Esophagus muscularis mucosa (tissue), 4 donors: ENCODE measurements around the gene VPS35L. TPM values are rescaled to one million over a fixed set of nuclear protein-coding genes. Genes with fewer than 3 reads are reported as not detected.

Experiments used
- DNase-seq: peaks from one replicate; pipeline ENCODE4 v3.0.0-alpha.2; 2017; ENCODE audit errors: extremely low spot score
- H3K27ac ChIP-seq, 4 donors: fragments of 200-600 bp; sonication (generic); replicated peaks in 1 of 4; 1 replicate in 3 of 4; 2 replicates in 1 of 4; pipeline ENCODE4 v1.5.1; 2016 to 2019; ENCODE audit warnings: mild to moderate bottlenecking in 1 of 4
- H3K27me3 ChIP-seq, 4 donors: fragments of 200-600 bp; sonication (generic); one replicate each; pipeline versions ENCODE4 v1.5.1 to v1.6.0; 2016 to 2019
- H3K36me3 ChIP-seq, 4 donors: fragments of 200-600 bp; sonication (generic); one replicate each; pipeline ENCODE4 v1.5.1; 2016 to 2019
- H3K4me1 ChIP-seq, 4 donors: fragments of 200-600 bp; sonication (generic); one replicate each; pipeline ENCODE4 v1.5.1; 2016 to 2019
- H3K4me3 ChIP-seq, 4 donors: fragments of 200-600 bp; sonication (generic); 1 replicate in 2 of 4; 2 replicates in 2 of 4; pipeline ENCODE4 v1.5.1; 2016 to 2019; ENCODE audit warnings: mild to moderate bottlenecking in 4 of 4, moderate library complexity in 1 of 4
- H3K9me3 ChIP-seq, 4 donors: fragments of 200-600 bp; sonication (generic); 1 replicate in 3 of 4; 2 replicates in 1 of 4; pipeline ENCODE4 v1.5.1; 2016 to 2019
- CTCF ChIP-seq, 3 experiments: fragments of 200-600 bp in 2 of 3; fragments of 450-650 bp in 1 of 3; sonication (generic) in 2 of 3; IDR thresholded peaks; one replicate each; pipeline ENCODE4 v1.5.1; 2017 to 2019; ENCODE audit warnings: antibody characterized with exemption in 3 of 3, mild to moderate bottlenecking in 2 of 3, moderate library complexity in 1 of 3
- EP300 ChIP-seq: sonication (generic); formaldehyde crosslinking; IDR thresholded peaks from one replicate; pipeline ENCODE4 v1.6.1; 2017; ENCODE audit warnings: antibody characterized with exemption
- POLR2A ChIP-seq: fragments of 450-650 bp; IDR thresholded peaks from one replicate; pipeline ENCODE4 v1.6.1; 2017; ENCODE audit warnings: antibody characterized with exemption, moderate library complexity, mild to moderate bottlenecking, low read depth
- POLR2AphosphoS5 ChIP-seq, 2 donors: sonication (generic); formaldehyde crosslinking; IDR thresholded peaks; one replicate each; pipeline ENCODE4 v1.6.1; 2017; ENCODE audit warnings: antibody characterized with exemption in 2 of 2
- WGBS: methylation state at CpG from one replicate; pipeline ENCODE4 v1.1.5; 2018; 5-methylcytosine and 5-hydroxymethylcytosine counted together
- intact Hi-C: fragments of 100-400 bp; cut with DNase I; formaldehyde crosslinking; loops from one replicate; pipeline ENCODE4 v1.15.1; 2023
- total RNA-seq, 4 donors: library from RNA; depleted of rRNA; stranded (reverse); fragments of >200 nt; gene quantifications; one replicate each; pipeline versions ENCODE4 v1.1.0 to v1.2.1, GENCODE V29; 2016

VPS35L gene
- total RNA-seq, 4 donors from 2014 or later = 35.5 to 47.0 (median 38.1) TPM

GRCh38 chr16:19559242-19559910, 3.9 kb downstream of the VPS35L start:
- no peak overlapping the region for H3K4me3 ChIP-seq
- H3K36me3 ChIP-seq = peaks cover 0 to under 1% (median 0%) of the 10 kb centered on the region in 4 donors
- TF ChIP-seq EP300 (no peak), POLR2AphosphoS5 (IDR thresholded peaks at IDR 0.05) (no peak), CTCF (IDR thresholded peaks at IDR 0.05) (peak; percentile 57 to 67 (median 65))
- H3K9me3 ChIP-seq = peaks cover 0 to 8% (median 0%) of the 10 kb centered on the region in 4 donors
- WGBS = 78% methylated on average over 10 of the region's 10 CpGs
- H3K4me1 ChIP-seq = peaks cover 5 to 29% (median 20%) of the 10 kb centered on the region in 4 donors
- no peaks in the 10 kb centered on the region for H3K27me3 ChIP-seq
- H3K27ac ChIP-seq = no peak overlapping the region
- DNase-seq = no peak
- intact Hi-C loops = loop anchor here (1.0 to 10.0 kb wide), 3 partner anchors 33 to 327 kb away; partner anchors contain the start of genes IQCK and KNOP1

DNA sequence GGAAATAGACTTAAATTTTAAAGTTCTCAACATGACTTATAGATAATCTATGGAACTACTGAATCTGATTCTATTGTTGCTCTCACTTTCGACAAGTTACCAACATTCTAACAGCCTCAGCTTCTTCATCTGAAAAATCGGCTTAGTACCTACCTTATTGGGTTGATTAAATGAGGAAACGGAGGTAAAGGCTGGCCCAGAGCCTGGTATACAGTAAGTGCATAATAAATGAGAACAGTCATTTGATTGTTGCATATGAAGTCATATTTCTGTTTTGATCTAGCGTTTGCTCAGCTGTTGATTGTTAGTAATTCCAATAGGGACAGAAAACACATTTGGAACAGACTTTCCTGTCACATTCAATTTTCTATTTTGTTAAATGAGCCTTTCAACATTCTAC, 4.6 kb downstream of the VPS35L start:
- 89% methylated on average over 4 of the region's 4 CpGs for WGBS
- intact Hi-C loops = no loop called here
- H3K36me3 ChIP-seq = peaks cover 4 to 7% (median 5%) of the 10 kb centered on the region in 4 donors
- TF ChIP-seq POLR2A = no peak
- no peak for TF ChIP-seq POLR2AphosphoS5 (IDR thresholded peaks at IDR 0.05)
- no peak for TF ChIP-seq CTCF (IDR thresholded peaks at IDR 0.05)
- no peak for TF ChIP-seq EP300
- H3K4me1 ChIP-seq = peaks cover 5 to 23% (median 14%) of the 10 kb centered on the region in 4 donors
- H3K27me3 ChIP-seq = no peaks in the 10 kb centered on the region
- peaks cover 0 to 8% (median 0%) of the 10 kb centered on the region in 4 donors for H3K9me3 ChIP-seq
- DNase-seq = no peak
- H3K4me3 ChIP-seq = no peak overlapping the region
- H3K27ac ChIP-seq = no peak overlapping the region

DNA sequence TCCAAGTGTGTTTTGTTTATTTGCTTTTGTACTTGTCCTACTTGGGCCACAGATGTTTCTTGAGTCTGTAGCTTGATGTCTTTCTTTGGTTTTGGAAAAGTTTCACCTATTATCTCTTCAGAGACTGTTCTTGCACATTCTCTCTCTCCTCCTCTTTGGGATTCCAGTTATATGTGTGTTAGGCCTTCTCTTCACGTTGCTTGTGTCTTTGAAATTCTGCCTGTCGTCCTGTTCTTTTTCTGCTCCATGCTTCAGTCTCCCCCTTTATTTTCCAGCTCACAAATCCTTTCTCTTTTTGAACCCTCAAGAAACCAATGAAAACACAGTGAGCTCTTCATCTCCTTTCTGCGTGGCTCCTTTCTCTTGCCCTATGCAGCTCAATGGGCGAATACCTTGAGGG, 7.9 kb downstream of the VPS35L start:
- Histone ChIP-seq H3K9me3 (peaks cover 0 to 8% (median 0%) of the 10 kb centered on the region in 4 donors), H3K36me3 (peaks cover 16 to 40% (median 37%) of the 10 kb centered on the region in 4 donors), H3K27me3 (no peaks in the 10 kb centered on the region), H3K4me3 (no peak overlapping the region), H3K27ac (no peak overlapping the region), H3K4me1 (peaks cover 0 to 11% (median 2%) of the 10 kb centered on the region in 4 donors)
- no peak for DNase-seq
- WGBS = 97% methylated on average over 4 of the region's 4 CpGs
- intact Hi-C loops = no loop called here
- no peak for TF ChIP-seq POLR2AphosphoS5 (IDR thresholded peaks at IDR 0.05)
- no peak for TF ChIP-seq POLR2A
- TF ChIP-seq CTCF (IDR thresholded peaks at IDR 0.05) = no peak
- no peak for TF ChIP-seq EP300

DNA sequence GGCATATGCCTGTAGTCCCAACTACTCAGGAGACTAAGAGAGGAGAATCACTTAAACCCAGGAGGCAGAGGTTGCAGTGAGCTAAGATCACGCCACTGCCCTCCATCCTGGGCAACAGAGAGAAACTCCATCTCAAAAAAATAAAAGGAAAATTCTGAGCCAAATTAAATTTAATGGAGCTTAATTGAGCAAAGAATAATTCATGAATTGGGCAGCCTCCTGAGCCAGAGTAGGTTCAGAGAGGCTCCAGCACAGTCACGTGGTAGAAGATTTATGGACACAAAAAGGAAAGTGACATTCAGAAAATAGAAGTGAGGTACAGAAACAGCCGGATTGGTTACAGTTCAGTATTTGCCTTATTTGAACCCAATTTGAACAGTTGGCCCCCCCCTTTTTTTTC, 10.9 kb downstream of the VPS35L start:
- Histone ChIP-seq H3K4me3 (no peak overlapping the region), H3K4me1 (no peaks in the 10 kb centered on the region), H3K36me3 (peaks cover 40 to 68% (median 66%) of the 10 kb centered on the region in 4 donors), H3K9me3 (peaks cover 0 to 8% (median 0%) of the 10 kb centered on the region in 4 donors), H3K27me3 (no peaks in the 10 kb centered on the region), H3K27ac (no peak overlapping the region)
- DNase-seq = no peak
- intact Hi-C loops = no loop called here
- no peak for TF ChIP-seq POLR2A
- TF ChIP-seq POLR2AphosphoS5 (IDR thresholded peaks at IDR 0.05) = no peak
- no peak for TF ChIP-seq EP300
- no peak for TF ChIP-seq CTCF (IDR thresholded peaks at IDR 0.05)
- 87% methylated on average over 3 of the region's 3 CpGs for WGBS
